Neutrophil (primary cell): Measurements from ENCODE around the gene S100A2.
A peak's percentile ranks its signal among the peaks of the same experiment; 100 is the strongest.
"Not testable (repeated sequence)": the region's sequence is repeated elsewhere in the genome, so short reads cannot be mapped to it uniquely, and the experiment has no call there.

Source experiments
- H3K27ac ChIP-seq: fragments of 200-600 bp; sonication (generic); 2 replicates; pipeline ENCODE4 v1.5.1; 2016; ENCODE audit warnings: mild to moderate bottlenecking, moderate library complexity
- H3K27me3 ChIP-seq: fragments of 200-600 bp; sonication (generic); 2 replicates; pipeline ENCODE4 v1.6.0; 2016; ENCODE audit warnings: mild to moderate bottlenecking
- H3K36me3 ChIP-seq: fragments of 200-600 bp; sonication (generic); 2 replicates; pipeline ENCODE4 v1.5.1; 2017
- H3K4me1 ChIP-seq, 2 experiments: fragments of 200-600 bp in 1 of 2; sonication (generic) in 1 of 2; 1 replicate in 1 of 2; 2 replicates in 1 of 2; pipeline versions ENCODE4 v1.5.1 to v1.6.1; 2013 to 2016; ENCODE audit warnings: low read depth in 1 of 2, low read length in 1 of 2, mild to moderate bottlenecking in 1 of 2, moderate library complexity in 1 of 2; ENCODE audit not compliant: control insufficient read depth in 1 of 2, insufficient read depth in 1 of 2
- H3K4me3 ChIP-seq, 2 experiments: fragments of 200-600 bp in 1 of 2; sonication (generic) in 1 of 2; 1 replicate in 1 of 2; 2 replicates in 1 of 2; pipeline ENCODE4 v1.5.1; 2013 to 2016; ENCODE audit warnings: low read depth in 1 of 2, low read length in 1 of 2, mild to moderate bottlenecking in 1 of 2, moderate library complexity in 1 of 2
- H3K9me3 ChIP-seq: fragments of 200-600 bp; sonication (generic); 2 replicates; pipeline ENCODE4 v1.5.1; 2016
- CTCF ChIP-seq: fragments of 200-600 bp; sonication (generic); IDR thresholded peaks from 2 replicates; pipeline ENCODE4 v1.5.1; 2016; ENCODE audit warnings: antibody characterized with exemption

Gene S100A2

GRCh38 chr1:153578936-153579335, 13.3 kb upstream of the S100A2 start:
- no peak for TF ChIP-seq CTCF
- Histone ChIP-seq H3K9me3 (no peaks in the 10 kb centered on the region), H3K27ac (no peak overlapping the region), H3K4me1 (peaks cover 7 to 9% of the 10 kb centered on the region in 2 experiments), H3K4me3 (no peak overlapping the region), H3K36me3 (no peaks in the 10 kb centered on the region), H3K27me3 (peaks cover 23% of the 10 kb centered on the region)

- Histone ChIP-seq H3K4me3 (no peak overlapping the region), H3K4me1 (peaks cover 12 to 13% of the 10 kb centered on the region in 2 experiments), H3K27me3 (peaks cover 23% of the 10 kb centered on the region), H3K27ac (no peak overlapping the region), H3K36me3 (no peaks in the 10 kb centered on the region), H3K9me3 (no peaks in the 10 kb centered on the region)
- no peak for TF ChIP-seq CTCF
These were observed 12.8 kb upstream of the S100A2 start for GRCh38 chr1:153578490-153578889.

GRCh38 chr1:153577624-153578051, 12.0 kb upstream of the S100A2 start:
- TF ChIP-seq CTCF = no peak
- Histone ChIP-seq H3K9me3 (no peaks in the 10 kb centered on the region), H3K4me1 (peaks cover 20 to 22% of the 10 kb centered on the region in 2 experiments), H3K27me3 (peaks cover 23% of the 10 kb centered on the region), H3K27ac (no peak overlapping the region), H3K4me3 (no peak overlapping the region), H3K36me3 (no peaks in the 10 kb centered on the region)

GRCh38 chr1:153577138-153577537, 11.5 kb upstream of the S100A2 start:
- no peaks in the 10 kb centered on the region for H3K9me3 ChIP-seq
- H3K27me3 ChIP-seq = peaks cover 23% of the 10 kb centered on the region
- H3K4me1 ChIP-seq = peaks cover 25 to 27% of the 10 kb centered on the region in 2 experiments
- H3K36me3 ChIP-seq = no peaks in the 10 kb centered on the region
- H3K27ac ChIP-seq = no peak overlapping the region
- H3K4me3 ChIP-seq = no peak overlapping the region
- no peak for TF ChIP-seq CTCF

GRCh38 chr1:153575497-153575896, 9.9 kb upstream of the S100A2 start:
- H3K36me3 ChIP-seq, H3K27ac ChIP-seq, H3K9me3 ChIP-seq, H3K4me3 ChIP-seq: not testable (repeated sequence)
- peaks cover 23% of the 10 kb centered on the region for H3K27me3 ChIP-seq
- H3K4me1 ChIP-seq = peaks cover 34 to 35% of the 10 kb centered on the region in 2 experiments

GRCh38 chr1:153575081-153575491, 9.4 kb upstream of the S100A2 start:
- not testable (repeated sequence) for H3K4me3 ChIP-seq, H3K9me3 ChIP-seq, H3K27ac ChIP-seq, H3K36me3 ChIP-seq
- Histone ChIP-seq H3K27me3 (peaks cover 23% of the 10 kb centered on the region), H3K4me1 (peaks cover 34 to 35% of the 10 kb centered on the region in 2 experiments)

- Histone ChIP-seq H3K4me1 (peaks cover 41% of the 10 kb centered on the region in 2 experiments), H3K27ac (peak overlapping the region; percentile 74), H3K27me3 (peaks cover 11% of the 10 kb centered on the region), H3K4me3 (peak overlapping the region in 1 of 2 experiments; percentile 26), H3K9me3 (no peaks in the 10 kb centered on the region), H3K36me3 (no peaks in the 10 kb centered on the region)
- TF ChIP-seq CTCF = no peak
These were observed 7.7 kb upstream of the S100A2 start for GRCh38 chr1:153573351-153573750.
